Fibroblast of upper back skin (primary cell): ENCODE results near the gene RASA3.

Experiments
- DNase-seq: peaks from one replicate; pipeline ENCODE4 v3.0.0-alpha.2; 2013

RASA3 gene

GRCh38 chr13:113942591-113943103 lies 189.8 kb downstream of the RASA3 start:
- no peak for DNase-seq

GRCh38 chr13:113941571-113942191 lies 190.7 kb downstream of the RASA3 start:
- DNase-seq, result peak; percentile 64

GRCh38 chr13:113939944-113940297 lies 192.5 kb downstream of the RASA3 start:
- no peak for DNase-seq

- DNase-seq, result no peak
Measured at GRCh38 chr13:113939129-113939943, 193.1 kb downstream of the RASA3 start.

- no peak for DNase-seq
Measured at GRCh38 chr13:113938716-113939115, 193.7 kb downstream of the RASA3 start.

- DNase-seq, result no peak
Measured at GRCh38 chr13:113938246-113938645, 194.2 kb downstream of the RASA3 start.

- no peak for DNase-seq
Measured at GRCh38 chr13:113937527-113938180, 194.8 kb downstream of the RASA3 start.

GRCh38 chr13:113937073-113937472 lies 195.3 kb downstream of the RASA3 start:
- no peak for DNase-seq

GRCh38 chr13:113936166-113936965 lies 196.1 kb downstream of the RASA3 start:
- no peak for DNase-seq

GRCh38 chr13:113935001-113935844 lies 197.2 kb downstream of the RASA3 start:
- no peak for DNase-seq

- no peak for DNase-seq
Measured at GRCh38 chr13:113934576-113934975, 197.8 kb downstream of the RASA3 start.

GRCh38 chr13:113933901-113934300 lies 198.5 kb downstream of the RASA3 start:
- DNase-seq, result no peak

- DNase-seq, result no peak
Measured at GRCh38 chr13:113931841-113932459, 200.5 kb downstream of the RASA3 start.

- DNase-seq, result no peak
Measured at GRCh38 chr13:113930671-113931637, 201.5 kb downstream of the RASA3 start.

GRCh38 chr13:113929628-113930615 lies 202.5 kb downstream of the RASA3 start:
- peak; percentile 28 for DNase-seq

GRCh38 chr13:113928685-113929627 lies 203.5 kb downstream of the RASA3 start:
- DNase-seq, result peak; percentile 96
